HUES64 (cell line): ENCODE measurements around the gene TNIP3. TPM values are rescaled to one million over a fixed set of nuclear protein-coding genes. Genes with fewer than 3 reads are reported as not detected.
"Not testable (repeated sequence)": the region's sequence is repeated elsewhere in the genome, so short reads cannot be mapped to it uniquely, and the experiment has no call there.

ENCODE experiments used
- H3K27ac ChIP-seq: 2 replicates; pipeline ENCODE4 v1.7.0; 2013; ENCODE audit warnings: low read depth, low read length, inconsistent platforms
- H3K27me3 ChIP-seq: 2 replicates; pipeline ENCODE4 v1.6.1; 2013; ENCODE audit warnings: mild to moderate bottlenecking, low read length; ENCODE audit not compliant: insufficient read depth
- H3K36me3 ChIP-seq: 2 replicates; pipeline ENCODE4 v1.6.1; 2013; ENCODE audit warnings: mild to moderate bottlenecking, low read length; ENCODE audit not compliant: insufficient read depth
- H3K4me1 ChIP-seq: 2 replicates; pipeline ENCODE4 v1.6.1; 2013; ENCODE audit warnings: mild to moderate bottlenecking, low read length, moderate library complexity; ENCODE audit not compliant: insufficient read depth
- H3K4me3 ChIP-seq: 2 replicates; pipeline ENCODE4 v1.5.1; 2013; ENCODE audit warnings: mild to moderate bottlenecking, low read length, moderate library complexity
- H3K9ac ChIP-seq: 2 replicates; pipeline ENCODE4 v1.6.1; 2013; ENCODE audit warnings: mild to moderate bottlenecking, low read depth, low read length
- H3K9me3 ChIP-seq: 2 replicates; pipeline ENCODE4 v1.6.1; 2013; ENCODE audit warnings: low read depth, low read length; ENCODE audit not compliant: insufficient read depth
- WGBS: fragments of 150-250, 120-280 bp; methylation state at CpG from one replicate; pipeline ENCODE4 v1.1.7; 2013; ENCODE audit warnings: missing lambda C conversion rate; 5-methylcytosine and 5-hydroxymethylcytosine counted together
- polyA plus RNA-seq, 2 experiments: library from polyadenylated mRNA; stranded (reverse); fragments of 50-300 nt; gene quantifications; one replicate each; pipeline ENCODE4 v1.2.3, GENCODE V29; 2013

Gene TNIP3
- polyA plus RNA-seq (2013, experiment 1 of 2) = not detected
- not detected for polyA plus RNA-seq (2013, experiment 2 of 2)

GRCh38 chr4:121164291-121164690, at the start of gene TNIP3:
TSS of gene TNIP3 (minus strand) at chr4:121164321. CDS start at chr4:121164125, 196 bp downstream.
- Histone ChIP-seq H3K9me3 (no peaks in the 10 kb centered on the region), H3K4me1 (no peaks in the 10 kb centered on the region), H3K4me3 (no peak within 1 kb of the TSS), H3K9ac (no peak within 1 kb of the TSS), H3K27ac (no peak within 1 kb of the TSS), H3K36me3 (no peaks in the 10 kb centered on the region), H3K27me3 (no peaks in the 10 kb centered on the region)
- WGBS = 87% methylated on average over 4 of the region's 4 CpGs

GRCh38 chr4:121212806-121213205, 48.7 kb upstream of the TNIP3 start:
- no peak overlapping the region for H3K9ac ChIP-seq
- H3K4me1 ChIP-seq = no peaks in the 10 kb centered on the region
- H3K4me3 ChIP-seq = no peak overlapping the region
- no peak overlapping the region for H3K27ac ChIP-seq
- H3K36me3 ChIP-seq = no peaks in the 10 kb centered on the region
- no peaks in the 10 kb centered on the region for H3K27me3 ChIP-seq
- 93% methylated on average over 2 of the region's 2 CpGs for WGBS
- no peaks in the 10 kb centered on the region for H3K9me3 ChIP-seq

GRCh38 chr4:121209171-121209570, 45.0 kb upstream of the TNIP3 start:
- Histone ChIP-seq H3K27ac (no peak overlapping the region), H3K36me3 (no peaks in the 10 kb centered on the region), H3K4me1 (no peaks in the 10 kb centered on the region), H3K27me3 (no peaks in the 10 kb centered on the region), H3K4me3 (no peak overlapping the region), H3K9ac (no peak overlapping the region), H3K9me3 (no peaks in the 10 kb centered on the region)
- WGBS = 88% methylated on average over 1 of the region's 1 CpG

- Histone ChIP-seq H3K9me3 (no peaks in the 10 kb centered on the region), H3K36me3 (no peaks in the 10 kb centered on the region), H3K27ac (no peak overlapping the region), H3K27me3 (no peaks in the 10 kb centered on the region), H3K4me3 (no peak overlapping the region), H3K4me1 (no peaks in the 10 kb centered on the region), H3K9ac (no peak overlapping the region)
- WGBS = 86% methylated on average over 4 of the region's 4 CpGs
These were observed 44.3 kb upstream of the TNIP3 start for GRCh38 chr4:121208244-121209007.

GRCh38 chr4:121205777-121206176, 41.7 kb upstream of the TNIP3 start:
- H3K36me3 ChIP-seq, H3K9ac ChIP-seq, H3K4me3 ChIP-seq, H3K9me3 ChIP-seq, H3K27ac ChIP-seq, H3K4me1 ChIP-seq, H3K27me3 ChIP-seq: not testable (repeated sequence)
- 100% methylated on average over 2 of the region's 3 CpGs for WGBS

GRCh38 chr4:121200795-121201472, 36.8 kb upstream of the TNIP3 start:
- WGBS = 92% methylated on average over 3 of the region's 3 CpGs
- no peaks in the 10 kb centered on the region for H3K9me3 ChIP-seq
- H3K36me3 ChIP-seq = no peaks in the 10 kb centered on the region
- no peak overlapping the region for H3K4me3 ChIP-seq
- no peak overlapping the region for H3K9ac ChIP-seq
- no peaks in the 10 kb centered on the region for H3K4me1 ChIP-seq
- no peaks in the 10 kb centered on the region for H3K27me3 ChIP-seq
- H3K27ac ChIP-seq = no peak overlapping the region

- H3K4me3 ChIP-seq = no peak overlapping the region
- H3K9me3 ChIP-seq = no peaks in the 10 kb centered on the region
- H3K9ac ChIP-seq = no peak overlapping the region
- H3K36me3 ChIP-seq = no peaks in the 10 kb centered on the region
- no peak overlapping the region for H3K27ac ChIP-seq
- 89% methylated on average over 10 of the region's 10 CpGs for WGBS
- no peaks in the 10 kb centered on the region for H3K27me3 ChIP-seq
- H3K4me1 ChIP-seq = no peaks in the 10 kb centered on the region
These were observed 35.8 kb upstream of the TNIP3 start for GRCh38 chr4:121199742-121200561.

- Histone ChIP-seq H3K4me1 (no peaks in the 10 kb centered on the region), H3K27me3 (no peaks in the 10 kb centered on the region), H3K27ac (no peak overlapping the region)
These were observed 34.1 kb upstream of the TNIP3 start for GRCh38 chr4:121198251-121198650.

GRCh38 chr4:121195649-121196048, 31.5 kb upstream of the TNIP3 start:
- Histone ChIP-seq H3K9me3 (no peaks in the 10 kb centered on the region), H3K4me3 (no peak overlapping the region), H3K27ac (no peak overlapping the region), H3K9ac (no peak overlapping the region), H3K27me3 (no peaks in the 10 kb centered on the region), H3K4me1 (no peaks in the 10 kb centered on the region), H3K36me3 (no peaks in the 10 kb centered on the region)
- WGBS = 81% methylated on average over 2 of the region's 2 CpGs

More at GRCh38 chr4:121198251-121198650, 34.1 kb upstream of the TNIP3 start:
- H3K4me3 ChIP-seq = no peak overlapping the region
- no peak overlapping the region for H3K9ac ChIP-seq
- H3K9me3 ChIP-seq = no peaks in the 10 kb centered on the region
- no peaks in the 10 kb centered on the region for H3K36me3 ChIP-seq

GRCh38 chr4:121192480-121192879, 28.4 kb upstream of the TNIP3 start:
- Histone ChIP-seq H3K27ac (no peak overlapping the region), H3K4me1 (peaks cover 11% of the 10 kb centered on the region), H3K4me3 (no peak overlapping the region), H3K9ac (no peak overlapping the region), H3K36me3 (no peaks in the 10 kb centered on the region), H3K9me3 (no peaks in the 10 kb centered on the region), H3K27me3 (no peaks in the 10 kb centered on the region)
- 44% methylated on average over 5 of the region's 6 CpGs for WGBS

GRCh38 chr4:121192013-121192412, 27.9 kb upstream of the TNIP3 start:
- H3K4me3 ChIP-seq = no peak overlapping the region
- no peaks in the 10 kb centered on the region for H3K36me3 ChIP-seq
- no peak overlapping the region for H3K9ac ChIP-seq
- no peak overlapping the region for H3K27ac ChIP-seq
- H3K27me3 ChIP-seq = no peaks in the 10 kb centered on the region
- H3K9me3 ChIP-seq = no peaks in the 10 kb centered on the region
- peaks cover 11% of the 10 kb centered on the region for H3K4me1 ChIP-seq
- WGBS = 91% methylated on average over 11 of the region's 11 CpGs
